H1 (cell line): ENCODE measurements around the gene PSMD13. TPM values are rescaled to one million over a fixed set of nuclear protein-coding genes. Genes with fewer than 3 reads are reported as not detected.

Experiments
- ASH2L ChIP-seq: fragments of 200-600, 300-600 bp; sonication (generic); IDR thresholded peaks from one replicate; pipeline ENCODE4 v1.7.1; 2017; ENCODE audit warnings: low read length
- CBX5 ChIP-seq: fragments of 300-800, 300-1000 bp; sonication (generic); IDR thresholded peaks from 2 replicates; pipeline ENCODE4 v1.7.1; 2016; ENCODE audit warnings: antibody characterized with exemption, low read length, low read depth
- CTBP2 ChIP-seq: IDR thresholded peaks from 2 replicates; pipeline ENCODE4 v1.7.0; 2011; ENCODE audit warnings: borderline replicate concordance, mild to moderate bottlenecking, moderate library complexity, mixed read lengths, low read length; ENCODE audit not compliant: insufficient read depth, insufficient read length
- CTCF ChIP-seq, 3 experiments: IDR thresholded peaks; 1 replicate in 2 of 3; 2 replicates in 1 of 3; pipeline versions ENCODE4 v1.5.1 to v1.6.1; 2011; ENCODE audit warnings: low read length in 3 of 3, mild to moderate bottlenecking in 3 of 3, inconsistent platforms in 2 of 3, low read depth in 1 of 3, moderate library complexity in 1 of 3; ENCODE audit not compliant: insufficient read depth in 1 of 3; ENCODE audit errors: control extremely low read depth in 1 of 3
- EGR1 ChIP-seq: IDR thresholded peaks from 2 replicates; pipeline ENCODE4 v1.6.1; 2011; ENCODE audit warnings: low read depth, low read length, borderline replicate concordance
- HDAC6 ChIP-seq: IDR thresholded peaks from one replicate; pipeline ENCODE4 v1.7.1; 2012; ENCODE audit warnings: low read depth, mild to moderate bottlenecking, inconsistent platforms, low read length, moderate library complexity
- JUND ChIP-seq: IDR thresholded peaks from 2 replicates; pipeline ENCODE4 v1.6.1; 2011; ENCODE audit warnings: mild to moderate bottlenecking, improper control_type of control experiment, low read length
- KDM5A ChIP-seq: fragments of 200-600 bp; IDR thresholded peaks from 2 replicates; pipeline ENCODE4 v1.7.1; 2012; ENCODE audit warnings: mild to moderate bottlenecking, low read length, inconsistent platforms, mixed read lengths
- MAFK ChIP-seq: IDR thresholded peaks from 2 replicates; pipeline ENCODE4 v1.6.1; 2012; ENCODE audit warnings: low read depth, mild to moderate bottlenecking, improper control_type of control experiment, low read length
- NRF1 ChIP-seq: IDR thresholded peaks from 2 replicates; pipeline ENCODE4 v1.6.1; 2011; ENCODE audit warnings: mild to moderate bottlenecking, low read depth, low read length, improper control_type of control experiment
- PHF8 ChIP-seq: fragments of 200-600 bp; sonication (generic); conservative IDR thresholded peaks from 2 replicates; pipeline ENCODE4 v1.7.1; 2012; ENCODE audit warnings: low read depth, mild to moderate bottlenecking, inconsistent platforms, low read length, moderate library complexity
- POLR2A ChIP-seq, 2 experiments: IDR thresholded peaks; 1 replicate in 1 of 2; 2 replicates in 1 of 2; pipeline ENCODE4 v1.6.1; 2011; ENCODE audit warnings: low read depth in 2 of 2, low read length in 2 of 2, mild to moderate bottlenecking in 2 of 2; ENCODE audit errors: control extremely low read depth in 1 of 2
- RFX5 ChIP-seq: IDR thresholded peaks from 2 replicates; pipeline ENCODE4 v1.6.1; 2011; ENCODE audit warnings: low read depth, low read length, improper control_type of control experiment, borderline replicate concordance
- SAP30 ChIP-seq: fragments of 300-600 bp; sonication (generic); IDR thresholded peaks from 2 replicates; pipeline ENCODE4 v1.7.1; 2012; ENCODE audit warnings: low read length, moderate library complexity, mild to moderate bottlenecking, inconsistent platforms; ENCODE audit not compliant: insufficient read depth, insufficient replicate concordance
- SIN3A ChIP-seq, 2 experiments: IDR thresholded peaks in 1 of 2; conservative IDR thresholded peaks in 1 of 2; 2 replicates each; pipeline ENCODE4 v1.6.1; 2011 to 2012; ENCODE audit warnings: low read length in 2 of 2, improper control_type of control experiment in 1 of 2, low read depth in 1 of 2, mild to moderate bottlenecking in 1 of 2
- SP4 ChIP-seq: IDR thresholded peaks from 2 replicates; pipeline ENCODE4 v1.6.1; 2012; ENCODE audit warnings: low read length, inconsistent platforms
- SRF ChIP-seq: IDR thresholded peaks from 2 replicates; pipeline ENCODE4 v1.6.1; 2011; ENCODE audit warnings: mild to moderate bottlenecking, low read depth, low read length, moderate library complexity
- TAF7 ChIP-seq: optimal IDR thresholded peaks from 2 replicates; pipeline ENCODE3; 2011; ENCODE audit warnings: low read depth, mild to moderate bottlenecking, inconsistent platforms, low read length, moderate library complexity, borderline replicate concordance
- ZNF274 ChIP-seq: IDR thresholded peaks from 2 replicates; pipeline ENCODE4 v1.7.0; 2012; ENCODE audit warnings: low read length, borderline replicate concordance; ENCODE audit errors: extremely low read depth
- polyA plus RNA-seq, 7 experiments: library from polyadenylated mRNA; depleted of rRNA in 3 of 7; stranded (reverse) in 5 of 7; unstranded in 2 of 7; fragments of >200 nt in 5 of 7; fragments of 200-250 nt in 2 of 7; gene quantifications; 1 replicate in 5 of 7; 2 replicates in 1 of 7; 4 replicates in 1 of 7; pipeline versions ENCODE4 v1.2.1 to v1.2.3, GENCODE V29; 2011 to 2013; ENCODE audit warnings: missing spikeins in 2 of 7, mixed read lengths in 2 of 7
- total RNA-seq: library from RNA; stranded (reverse); fragmentation: NEBNext Ultra II Directional; extraction: Animal tissue kit (Norgen Biotek cat#: 25700); gene quantifications from 2 replicates; pipeline ENCODE4 v1.2.1, GENCODE V29; 2021
- TF ChIP-seq, protein P1 (sequence below): IDR thresholded peaks from 2 replicates; pipeline ENCODE4 v1.6.1; 2012; ENCODE audit warnings: low read length, inconsistent platforms

PSMD13 gene
- total and polyA plus RNA-seq, 2 of the 8 experiments (the other 6 are each of a cell fraction or from before 2014, with no cell fraction given): 121 to 141 TPM

GRCh38 chr11:208181-208916 lies 28.4 kb upstream of the PSMD13 start (continued):
- TF ChIP-seq EGR1 (peak; percentile 61; the same call in 1 of the 2 replicates), POLR2A (IDR thresholded peaks at IDR 0.05; ENCODE audit: control extremely low read depth in 1 of 2, low read depth in 2 of 2, low read length in 2 of 2) (peak in 1 of 2 experiments; percentile 45; a peak in 2 of 3 replicates), CTBP2 (no peak), CBX5 (no peak), KDM5A (no peak), SAP30 (peak; percentile 90), ZNF274 (no peak), SIN3A (conservative IDR thresholded peaks at IDR 0.05 in 1 of 2, IDR thresholded peaks at IDR 0.05 in 1 of 2; ENCODE audit: low read depth in 1 of 2, low read length in 2 of 2) (0 out of 4 replicates have a peak, but pooled peaks have one; percentile 17 to 47), JUND (no peak), TAF7 (peak; percentile 28), CTCF (IDR thresholded peaks at IDR 0.05; ENCODE audit: control extremely low read depth in 1 of 3, insufficient read depth in 1 of 3, low read depth in 1 of 3, low read length in 3 of 3) (no peak), SRF (no peak), SP4 (no peak), PHF8 (peak; percentile 74; the same call in 1 of the 2 replicates), NRF1 (no peak), MAFK (no peak), ASH2L (peak; percentile 23), HDAC6 (no peak), RFX5 (no peak)
- TF ChIP-seq, protein P1, sequence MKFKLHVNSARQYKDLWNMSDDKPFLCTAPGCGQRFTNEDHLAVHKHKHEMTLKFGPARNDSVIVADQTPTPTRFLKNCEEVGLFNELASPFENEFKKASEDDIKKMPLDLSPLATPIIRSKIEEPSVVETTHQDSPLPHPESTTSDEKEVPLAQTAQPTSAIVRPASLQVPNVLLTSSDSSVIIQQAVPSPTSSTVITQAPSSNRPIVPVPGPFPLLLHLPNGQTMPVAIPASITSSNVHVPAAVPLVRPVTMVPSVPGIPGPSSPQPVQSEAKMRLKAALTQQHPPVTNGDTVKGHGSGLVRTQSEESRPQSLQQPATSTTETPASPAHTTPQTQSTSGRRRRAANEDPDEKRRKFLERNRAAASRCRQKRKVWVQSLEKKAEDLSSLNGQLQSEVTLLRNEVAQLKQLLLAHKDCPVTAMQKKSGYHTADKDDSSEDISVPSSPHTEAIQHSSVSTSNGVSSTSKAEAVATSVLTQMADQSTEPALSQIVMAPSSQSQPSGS: no peak
